Neuronal stem cell (in vitro differentiated cells): ENCODE results near the gene SHOX.

Source experiments
- DNase-seq: peaks from one replicate; pipeline ENCODE4 v3.0.0-alpha.2; 2013; ENCODE audit warnings: low spot score
- H2AFZ ChIP-seq: one replicate; pipeline ENCODE4 v1.6.1; 2013; ENCODE audit warnings: mild to moderate bottlenecking, low read length, inconsistent platforms
- H2AK5ac ChIP-seq: 2 replicates; pipeline ENCODE4 v1.6.1; 2013; ENCODE audit warnings: low read depth, mild to moderate bottlenecking, inconsistent platforms, low read length, moderate library complexity, mixed read lengths
- H2BK120ac ChIP-seq: 2 replicates; pipeline ENCODE4 v1.6.1; 2013; ENCODE audit warnings: low read depth, mild to moderate bottlenecking, inconsistent platforms, low read length, moderate library complexity, mixed read lengths
- H2BK12ac ChIP-seq: one replicate; pipeline ENCODE4 v1.6.1; 2013; ENCODE audit warnings: low read length, inconsistent platforms
- H2BK15ac ChIP-seq: 2 replicates; pipeline ENCODE4 v1.6.1; 2013; ENCODE audit warnings: mild to moderate bottlenecking, low read length, inconsistent platforms, mixed read lengths
- H2BK5ac ChIP-seq: one replicate; pipeline ENCODE4 v1.6.1; 2013; ENCODE audit warnings: inconsistent platforms, mild to moderate bottlenecking, low read length, moderate library complexity
- H3K14ac ChIP-seq: one replicate; pipeline ENCODE4 v1.6.1; 2013; ENCODE audit warnings: low read length, inconsistent platforms
- H3K18ac ChIP-seq: 2 replicates; pipeline ENCODE4 v1.6.1; 2013; ENCODE audit warnings: low read length, inconsistent platforms
- H3K23ac ChIP-seq: 2 replicates; pipeline ENCODE4 v1.6.1; 2013; ENCODE audit warnings: low read depth, mild to moderate bottlenecking, mixed read lengths, low read length, inconsistent platforms; ENCODE audit not compliant: poor library complexity
- H3K27ac ChIP-seq: replicated peaks from 3 replicates; pipeline ENCODE4 v1.5.1; 2013; ENCODE audit warnings: low read length, inconsistent platforms
- H3K27me3 ChIP-seq, 3 experiments: 2 replicates each; pipeline ENCODE4 v1.6.1; 2013; ENCODE audit warnings: low read length in 3 of 3, mild to moderate bottlenecking in 2 of 3, inconsistent platforms in 1 of 3, low read depth in 1 of 3, mixed read lengths in 1 of 3, moderate library complexity in 1 of 3; ENCODE audit not compliant: control insufficient read depth in 3 of 3, insufficient read depth in 3 of 3
- H3K36me3 ChIP-seq, 2 donors: replicated peaks in 1 of 2; 2 replicates each; pipeline ENCODE4 v1.6.1; 2013; ENCODE audit warnings: low read length in 2 of 2; ENCODE audit not compliant: control insufficient read depth in 2 of 2, insufficient read depth in 2 of 2
- H3K4ac ChIP-seq: 2 replicates; pipeline ENCODE4 v1.6.1; 2013; ENCODE audit warnings: inconsistent platforms, mild to moderate bottlenecking, low read length, moderate library complexity
- H3K4me1 ChIP-seq, 2 donors: 1 replicate in 1 of 2; 2 replicates in 1 of 2; pipeline ENCODE4 v1.6.1; 2013; ENCODE audit warnings: low read length in 2 of 2, low read depth in 1 of 2; ENCODE audit not compliant: control insufficient read depth in 2 of 2, insufficient read depth in 1 of 2
- H3K4me2 ChIP-seq: one replicate; pipeline ENCODE4 v1.6.1; 2013; ENCODE audit warnings: mild to moderate bottlenecking, low read length, inconsistent platforms; ENCODE audit not compliant: insufficient read depth, poor library complexity, severe bottlenecking
- H3K4me3 ChIP-seq, 2 donors: 2 replicates each; pipeline ENCODE4 v1.5.1; 2013; ENCODE audit warnings: low read length in 2 of 2, mild to moderate bottlenecking in 2 of 2, inconsistent platforms in 1 of 2, moderate library complexity in 1 of 2
- H3K79me1 ChIP-seq: one replicate; pipeline ENCODE4 v1.6.1; 2013; ENCODE audit warnings: low read depth, mild to moderate bottlenecking, inconsistent platforms, low read length, moderate library complexity
- H3K9ac ChIP-seq: one replicate; pipeline ENCODE4 v1.6.1; 2013; ENCODE audit warnings: mild to moderate bottlenecking, low read depth, low read length, inconsistent platforms; ENCODE audit not compliant: poor library complexity
- H3K9me3 ChIP-seq, 2 donors: replicated peaks in 1 of 2; 2 replicates each; pipeline versions ENCODE3 to v1.6.1; 2013; ENCODE audit warnings: low read length in 2 of 2, mild to moderate bottlenecking in 2 of 2, inconsistent platforms in 1 of 2, low read depth in 1 of 2, mixed read lengths in 1 of 2, moderate library complexity in 1 of 2; ENCODE audit not compliant: control insufficient read depth in 2 of 2, insufficient read depth in 1 of 2
- H4K8ac ChIP-seq: one replicate; pipeline ENCODE4 v1.6.1; 2013; ENCODE audit warnings: low read depth, mild to moderate bottlenecking, inconsistent platforms, low read length, moderate library complexity
- H4K91ac ChIP-seq: one replicate; pipeline ENCODE4 v1.6.1; 2013; ENCODE audit warnings: low read length, low read depth, mild to moderate bottlenecking, inconsistent platforms; ENCODE audit not compliant: poor library complexity
- WGBS, 2 donors: extraction: QIAGEN DNeasy Blood & Tissue Kit; methylation state at CpG; one replicate each; pipeline ENCODE4 v1.1.7; 2013; ENCODE audit warnings: missing lambda C conversion rate in 2 of 2, mixed read lengths in 1 of 2; ENCODE audit not compliant: insufficient read length in 2 of 2, insufficient replicate concordance in 1 of 2; ENCODE audit errors: extremely low coverage in 2 of 2; 5-methylcytosine and 5-hydroxymethylcytosine counted together

The SHOX gene

GRCh38 chrX:618761-619450 lies 11.7 kb upstream of the SHOX start:
- Histone ChIP-seq H3K23ac (no peak overlapping the region), H3K79me1 (no peaks in the 10 kb centered on the region), H2BK120ac (no peak overlapping the region), H3K9me3 (no peaks in the 10 kb centered on the region), H3K4me2 (peak overlapping the region; percentile 11), H3K9ac (peak overlapping the region; percentile 44), H3K4ac (no peak overlapping the region), H3K27ac (no peak overlapping the region), H2BK15ac (no peak overlapping the region), H3K27me3 (peaks cover 20 to 64% (median 32%) of the 10 kb centered on the region in 3 experiments), H4K8ac (no peak overlapping the region), H3K36me3 (no peaks in the 10 kb centered on the region), H2AFZ (no peak overlapping the region), H3K4me1 (peaks cover 0 to 2% of the 10 kb centered on the region in 2 donors), H3K18ac (no peak overlapping the region), H2AK5ac (no peak overlapping the region), H2BK5ac (no peak overlapping the region), H2BK12ac (no peak overlapping the region), H4K91ac (no peak overlapping the region), H3K4me3 (no peak overlapping the region), H3K14ac (no peak overlapping the region)
- no CpG with 5 or more reads among the region's 54 CpGs for WGBS, 2 donors
- no peak for DNase-seq

GRCh38 chrX:619451-619811 lies 11.2 kb upstream of the SHOX start:
- Histone ChIP-seq H3K14ac (no peak overlapping the region), H2BK5ac (no peak overlapping the region), H3K4me1 (peaks cover 0 to 2% of the 10 kb centered on the region in 2 donors), H3K23ac (no peak overlapping the region), H3K4me3 (no peak overlapping the region), H2BK120ac (no peak overlapping the region), H3K27me3 (peaks cover 26 to 69% (median 37%) of the 10 kb centered on the region in 3 experiments), H3K36me3 (no peaks in the 10 kb centered on the region), H3K18ac (no peak overlapping the region), H3K9me3 (no peaks in the 10 kb centered on the region), H4K91ac (no peak overlapping the region), H3K79me1 (no peaks in the 10 kb centered on the region), H3K4ac (no peak overlapping the region), H2AFZ (no peak overlapping the region), H2BK12ac (no peak overlapping the region), H3K27ac (no peak overlapping the region), H3K9ac (no peak overlapping the region), H3K4me2 (no peak overlapping the region), H2BK15ac (no peak overlapping the region), H4K8ac (no peak overlapping the region), H2AK5ac (no peak overlapping the region)
- WGBS, 2 donors, result no CpG with 5 or more reads among the region's 23 CpGs
- no peak for DNase-seq

DNA sequence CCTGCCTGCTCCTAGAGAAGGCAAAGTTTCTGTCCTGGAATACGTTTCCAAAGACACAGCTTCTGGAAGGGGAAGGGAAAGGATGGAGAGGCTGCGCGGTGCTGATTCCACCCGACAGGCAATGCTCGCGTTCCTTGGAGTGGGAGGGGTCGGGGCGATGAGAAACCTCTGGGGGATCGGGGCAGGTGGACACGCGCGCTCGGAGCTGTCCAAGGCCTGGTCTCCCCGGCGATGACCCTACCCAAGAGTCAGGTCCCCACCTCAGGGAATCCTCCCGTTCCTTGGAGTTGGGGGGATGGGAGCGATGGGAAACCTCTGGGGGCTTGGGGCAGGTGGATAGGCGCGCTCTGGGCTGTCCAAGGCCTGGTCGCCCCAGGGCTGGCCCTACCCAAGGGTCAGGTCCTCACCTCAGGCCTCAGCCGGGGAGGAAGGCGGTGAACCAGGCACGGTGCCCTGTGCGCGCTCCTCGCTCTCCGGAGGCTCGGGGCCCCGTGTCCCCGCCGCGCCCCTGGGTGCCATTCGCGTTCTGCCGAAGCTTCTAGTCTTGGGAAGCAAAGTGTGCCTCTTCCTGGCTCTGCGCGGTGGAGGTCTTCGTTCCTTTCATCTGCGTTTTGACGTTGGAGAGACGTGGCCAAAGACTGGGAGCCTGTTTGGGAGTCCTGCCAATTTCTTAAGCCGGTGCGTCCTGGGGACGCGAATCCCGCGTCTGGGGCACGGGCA lies 10.6 kb upstream of the SHOX start:
- no CpG with 5 or more reads among the region's 48 CpGs for WGBS, 2 donors
- H2BK5ac ChIP-seq, result peak overlapping the region; percentile 5
- no peaks in the 10 kb centered on the region for H3K9me3 ChIP-seq
- H3K79me1 ChIP-seq, result no peaks in the 10 kb centered on the region
- H2BK12ac ChIP-seq, result no peak overlapping the region
- H2BK15ac ChIP-seq, result no peak overlapping the region
- no peak for DNase-seq
- H3K9ac ChIP-seq, result no peak overlapping the region
- peak overlapping the region; percentile 46 for H2AK5ac ChIP-seq
- peak overlapping the region; percentile 14 for H3K4me2 ChIP-seq
- no peak overlapping the region for H3K4ac ChIP-seq
- peaks cover 0 to 2% of the 10 kb centered on the region in 2 donors for H3K4me1 ChIP-seq
- no peak overlapping the region for H3K27ac ChIP-seq
- peaks cover 26 to 73% (median 38%) of the 10 kb centered on the region in 3 experiments for H3K27me3 ChIP-seq
- H2BK120ac ChIP-seq, result no peak overlapping the region
- H3K18ac ChIP-seq, result no peak overlapping the region
- no peak overlapping the region for H2AFZ ChIP-seq
- no peak overlapping the region for H4K8ac ChIP-seq
- H3K36me3 ChIP-seq, result no peaks in the 10 kb centered on the region
- peak overlapping the region; percentile 80 for H3K23ac ChIP-seq
- H4K91ac ChIP-seq, result no peak overlapping the region
- H3K4me3 ChIP-seq, result no peak overlapping the region
- H3K14ac ChIP-seq, result no peak overlapping the region

GRCh38 chrX:621705-622503 lies 8.7 kb upstream of the SHOX start:
- DNase-seq, result no peak
- no peak overlapping the region for H2BK120ac ChIP-seq
- no peak overlapping the region for H3K23ac ChIP-seq
- no peak overlapping the region for H2BK15ac ChIP-seq
- H3K27me3 ChIP-seq, result peaks cover 28 to 84% (median 45%) of the 10 kb centered on the region in 3 experiments
- no peak overlapping the region for H3K9ac ChIP-seq
- H2AFZ ChIP-seq, result no peak overlapping the region
- no peak overlapping the region for H3K4me2 ChIP-seq
- WGBS, 2 donors, result no CpG with 5 or more reads among the region's 11 CpGs
- H2BK5ac ChIP-seq, result no peak overlapping the region
- H4K8ac ChIP-seq, result no peak overlapping the region
- no peak overlapping the region for H3K14ac ChIP-seq
- no peak overlapping the region for H3K18ac ChIP-seq
- H2BK12ac ChIP-seq, result no peak overlapping the region
- H3K4me3 ChIP-seq, result no peak overlapping the region
- no peak overlapping the region for H4K91ac ChIP-seq
- no peaks in the 10 kb centered on the region for H3K79me1 ChIP-seq
- H3K27ac ChIP-seq, result no peak overlapping the region
- H3K9me3 ChIP-seq, result no peaks in the 10 kb centered on the region
- H3K4ac ChIP-seq, result no peak overlapping the region
- H3K36me3 ChIP-seq, result no peaks in the 10 kb centered on the region
- H3K4me1 ChIP-seq, result peaks cover 0 to 2% of the 10 kb centered on the region in 2 donors
- no peak overlapping the region for H2AK5ac ChIP-seq
